ENCODE data around the gene HEATR9. TPM values are rescaled to one million over a fixed set of nuclear protein-coding genes. Genes with fewer than 3 reads are reported as not detected.
A peak's percentile ranks its signal among the peaks of the same experiment; 100 is the strongest.

HEATR9 gene
- total RNA-seq, 1 donor from 2014 or later, result not detected

DNA sequence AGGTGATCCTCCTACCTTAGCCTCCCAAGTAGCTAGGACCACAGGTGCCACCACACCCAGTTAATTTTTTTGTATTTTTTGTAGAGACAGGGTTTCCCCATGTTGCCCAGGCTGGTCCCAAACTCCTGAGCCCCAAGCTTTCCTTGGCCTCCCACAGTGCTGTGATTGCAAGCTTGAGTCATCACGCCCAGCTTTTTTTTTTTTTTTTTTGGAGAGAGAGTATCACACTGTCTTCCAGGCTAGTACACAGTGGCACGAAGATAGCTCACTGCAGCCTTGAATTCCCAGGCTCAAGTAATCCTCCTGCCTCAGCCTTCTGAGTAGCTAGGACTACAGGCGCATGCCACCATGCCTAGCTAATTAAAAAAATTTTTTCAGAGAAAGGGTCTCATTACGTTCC is 27.2 kb downstream of the HEATR9 start:
- intact Hi-C loops (cut with micrococcal nuclease), result no loop called here
- no peak for ATAC-seq (ENCODE audit: low read depth)
- Mint-ChIP-seq H3K4me3 (no peak overlapping the region), H3K27me3 (no peaks in the 10 kb centered on the region), H3K36me3 (ENCODE audit: low read depth) (peaks cover 82% of the 10 kb centered on the region), H3K27ac (peak overlapping the region; percentile 7), H3K9me3 (no peaks in the 10 kb centered on the region), H3K4me1 (no peaks in the 10 kb centered on the region)
- ChIA-PET CTCF (no interaction called here), POLR2A (interaction anchor here (1.1 kb wide), 1 partner anchor 32 kb away, joined by 3 read pairs; the partner anchor contains the start of gene TAF15)
- DNase-seq, result no peak
- TF ChIP-seq, protein P1, sequence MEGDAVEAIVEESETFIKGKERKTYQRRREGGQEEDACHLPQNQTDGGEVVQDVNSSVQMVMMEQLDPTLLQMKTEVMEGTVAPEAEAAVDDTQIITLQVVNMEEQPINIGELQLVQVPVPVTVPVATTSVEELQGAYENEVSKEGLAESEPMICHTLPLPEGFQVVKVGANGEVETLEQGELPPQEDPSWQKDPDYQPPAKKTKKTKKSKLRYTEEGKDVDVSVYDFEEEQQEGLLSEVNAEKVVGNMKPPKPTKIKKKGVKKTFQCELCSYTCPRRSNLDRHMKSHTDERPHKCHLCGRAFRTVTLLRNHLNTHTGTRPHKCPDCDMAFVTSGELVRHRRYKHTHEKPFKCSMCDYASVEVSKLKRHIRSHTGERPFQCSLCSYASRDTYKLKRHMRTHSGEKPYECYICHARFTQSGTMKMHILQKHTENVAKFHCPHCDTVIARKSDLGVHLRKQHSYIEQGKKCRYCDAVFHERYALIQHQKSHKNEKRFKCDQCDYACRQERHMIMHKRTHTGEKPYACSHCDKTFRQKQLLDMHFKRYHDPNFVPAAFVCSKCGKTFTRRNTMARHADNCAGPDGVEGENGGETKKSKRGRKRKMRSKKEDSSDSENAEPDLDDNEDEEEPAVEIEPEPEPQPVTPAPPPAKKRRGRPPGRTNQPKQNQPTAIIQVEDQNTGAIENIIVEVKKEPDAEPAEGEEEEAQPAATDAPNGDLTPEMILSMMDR (IDR thresholded peaks at IDR 0.05), result no peak

GRCh38 chr17:35841101-35841500 is 27.6 kb downstream of the HEATR9 start:
- Mint-ChIP-seq H3K27me3 (no peaks in the 10 kb centered on the region), H3K4me3 (no peak overlapping the region), H3K36me3 (ENCODE audit: low read depth) (peaks cover 82% of the 10 kb centered on the region), H3K4me1 (no peaks in the 10 kb centered on the region), H3K9me3 (no peaks in the 10 kb centered on the region), H3K27ac (no peak overlapping the region)
- ChIA-PET CTCF (no interaction called here), POLR2A (no interaction called here)
- TF ChIP-seq, protein P1 (IDR thresholded peaks at IDR 0.05), result no peak
- intact Hi-C loops (cut with micrococcal nuclease), result no loop called here
- ATAC-seq (ENCODE audit: low read depth) (no peak), DNase-seq (no peak)

DNA sequence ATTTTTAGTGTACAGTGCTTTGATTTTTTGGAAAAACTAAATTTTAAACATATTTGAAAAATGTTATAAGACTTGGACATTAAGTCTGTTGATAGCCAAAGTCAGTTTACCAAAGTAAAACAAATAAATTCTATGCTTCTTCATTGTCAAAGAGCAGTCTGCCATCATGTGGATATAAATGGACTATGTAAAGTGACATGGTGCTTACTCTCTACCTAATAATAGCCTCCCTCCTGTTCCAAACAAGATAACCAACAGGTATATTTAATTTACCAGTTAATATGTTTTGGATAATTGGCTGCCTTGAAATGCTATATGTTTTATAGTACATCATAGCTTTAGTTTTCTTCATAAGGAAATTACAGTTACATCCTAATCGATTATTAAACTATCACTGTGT is 43.5 kb downstream of the HEATR9 start:
- H3K9me3 Mint-ChIP-seq, result no peaks in the 10 kb centered on the region
- H3K4me1 Mint-ChIP-seq, result no peaks in the 10 kb centered on the region
- DNase-seq, result no peak
- no peaks in the 10 kb centered on the region for H3K27me3 Mint-ChIP-seq
- intact Hi-C loops (cut with micrococcal nuclease), result no loop called here
- ATAC-seq (ENCODE audit: low read depth), result no peak
- TF ChIP-seq, protein P1 (IDR thresholded peaks at IDR 0.05), result no peak
- peaks cover 74% of the 10 kb centered on the region for H3K36me3 Mint-ChIP-seq (ENCODE audit: low read depth)
- POLR2A ChIA-PET, result no interaction called here
- H3K27ac Mint-ChIP-seq, result no peak overlapping the region
- H3K4me3 Mint-ChIP-seq, result no peak overlapping the region
- CTCF ChIA-PET, result no interaction called here

- POLR2A ChIA-PET, result no interaction called here
- ATAC-seq (ENCODE audit: low read depth), result no peak
- no peaks in the 10 kb centered on the region for H3K9me3 Mint-ChIP-seq
- H3K36me3 Mint-ChIP-seq (ENCODE audit: low read depth), result peaks cover 74% of the 10 kb centered on the region
- TF ChIP-seq, protein P1 (IDR thresholded peaks at IDR 0.05), result no peak
- H3K27ac Mint-ChIP-seq, result no peak overlapping the region
- no peak for DNase-seq
- CTCF ChIA-PET, result no interaction called here
- no peak overlapping the region for H3K4me3 Mint-ChIP-seq
- H3K4me1 Mint-ChIP-seq, result peaks cover 10% of the 10 kb centered on the region
- intact Hi-C loops (cut with micrococcal nuclease), result no loop called here
- no peaks in the 10 kb centered on the region for H3K27me3 Mint-ChIP-seq
Observed at GRCh38 chr17:35821308-35821707, 47.4 kb downstream of the HEATR9 start.

DNA sequence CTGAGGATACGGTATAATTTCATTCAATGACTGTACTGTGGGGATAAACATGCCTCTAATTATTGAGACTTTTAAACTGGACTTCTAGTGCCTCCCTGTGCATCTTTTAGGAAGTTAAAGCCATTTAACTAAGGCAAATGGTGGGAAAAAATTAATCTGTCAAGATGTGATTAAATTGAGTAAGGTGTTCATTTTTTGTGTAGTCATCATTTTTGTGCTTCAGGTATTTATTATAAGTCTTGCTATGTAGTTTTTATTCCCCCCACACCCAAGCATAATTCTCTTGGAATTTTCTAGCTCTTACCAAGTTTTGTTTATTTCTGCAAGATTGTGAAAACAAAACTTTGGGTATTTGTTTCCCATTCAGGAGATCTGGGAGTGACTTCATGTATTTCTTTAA is 49.2 kb downstream of the HEATR9 start:
- Mint-ChIP-seq H3K4me3 (no peak overlapping the region), H3K9me3 (no peaks in the 10 kb centered on the region), H3K27ac (no peak overlapping the region), H3K27me3 (no peaks in the 10 kb centered on the region), H3K4me1 (peaks cover 26% of the 10 kb centered on the region), H3K36me3 (ENCODE audit: low read depth) (peaks cover 72% of the 10 kb centered on the region)
- ChIA-PET POLR2A (interaction anchor here (2.5 kb wide), 1 partner anchor 10 kb away, joined by 8 read pairs; the partner anchor contains the start of gene TAF15), CTCF (interaction anchor here (2.5 kb wide), 1 partner anchor 55 kb away, joined by 9 read pairs; no protein-coding TSS in a partner anchor)
- DNase-seq (no peak), ATAC-seq (ENCODE audit: low read depth) (no peak)
- intact Hi-C loops (cut with micrococcal nuclease), result no loop called here
- TF ChIP-seq, protein P1 (IDR thresholded peaks at IDR 0.05), result no peak

Measured in activated B cell treated with CpG ODN at 0.5 μM for 24 hours (primary cell).